HG02623 (cell line): ENCODE data around the gene ZNF200.
"Not testable (repeated sequence)": the region's sequence is repeated elsewhere in the genome, so short reads cannot be mapped to it uniquely, and the experiment has no call there.

Experiments
- ATAC-seq: cut with Tn5 transposase; IDR thresholded peaks from one replicate; pipeline ENCODE4 v1.9.1; 2021; ENCODE audit warnings: moderate library complexity; ENCODE audit not compliant: unreplicated experiment

The ZNF200 gene

GRCh38 chr16:3202903-3203539 lies 31.9 kb downstream of the ZNF200 start:
- no peak for ATAC-seq

GRCh38 chr16:3198334-3199072 lies 36.5 kb downstream of the ZNF200 start:
- ATAC-seq: no peak

GRCh38 chr16:3197694-3198333 lies 37.1 kb downstream of the ZNF200 start:
- not testable (repeated sequence) for ATAC-seq

DNA sequence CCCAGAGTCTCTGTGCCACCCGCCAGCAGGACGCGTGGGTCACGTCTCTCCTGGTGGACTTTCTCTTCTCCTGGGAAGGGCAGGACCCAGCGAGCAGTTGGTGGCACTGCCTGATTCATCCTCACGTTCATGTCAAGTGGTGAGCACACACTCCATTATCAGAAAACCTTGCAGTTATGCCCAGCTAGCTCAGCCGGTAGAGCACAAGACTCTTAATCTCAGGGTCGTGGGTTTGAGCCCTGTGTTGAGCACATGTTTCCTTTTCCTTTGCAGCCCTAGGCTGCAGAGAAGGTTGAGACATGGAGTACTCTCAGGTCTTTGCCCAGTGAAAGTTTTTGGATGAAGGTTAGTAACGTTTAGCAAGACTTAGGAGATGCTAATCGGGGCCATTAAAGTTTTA lies 39.0 kb downstream of the ZNF200 start:
- no peak for ATAC-seq

- no peak for ATAC-seq
Observed at GRCh38 chr16:3194792-3195191, 40.2 kb downstream of the ZNF200 start.

DNA sequence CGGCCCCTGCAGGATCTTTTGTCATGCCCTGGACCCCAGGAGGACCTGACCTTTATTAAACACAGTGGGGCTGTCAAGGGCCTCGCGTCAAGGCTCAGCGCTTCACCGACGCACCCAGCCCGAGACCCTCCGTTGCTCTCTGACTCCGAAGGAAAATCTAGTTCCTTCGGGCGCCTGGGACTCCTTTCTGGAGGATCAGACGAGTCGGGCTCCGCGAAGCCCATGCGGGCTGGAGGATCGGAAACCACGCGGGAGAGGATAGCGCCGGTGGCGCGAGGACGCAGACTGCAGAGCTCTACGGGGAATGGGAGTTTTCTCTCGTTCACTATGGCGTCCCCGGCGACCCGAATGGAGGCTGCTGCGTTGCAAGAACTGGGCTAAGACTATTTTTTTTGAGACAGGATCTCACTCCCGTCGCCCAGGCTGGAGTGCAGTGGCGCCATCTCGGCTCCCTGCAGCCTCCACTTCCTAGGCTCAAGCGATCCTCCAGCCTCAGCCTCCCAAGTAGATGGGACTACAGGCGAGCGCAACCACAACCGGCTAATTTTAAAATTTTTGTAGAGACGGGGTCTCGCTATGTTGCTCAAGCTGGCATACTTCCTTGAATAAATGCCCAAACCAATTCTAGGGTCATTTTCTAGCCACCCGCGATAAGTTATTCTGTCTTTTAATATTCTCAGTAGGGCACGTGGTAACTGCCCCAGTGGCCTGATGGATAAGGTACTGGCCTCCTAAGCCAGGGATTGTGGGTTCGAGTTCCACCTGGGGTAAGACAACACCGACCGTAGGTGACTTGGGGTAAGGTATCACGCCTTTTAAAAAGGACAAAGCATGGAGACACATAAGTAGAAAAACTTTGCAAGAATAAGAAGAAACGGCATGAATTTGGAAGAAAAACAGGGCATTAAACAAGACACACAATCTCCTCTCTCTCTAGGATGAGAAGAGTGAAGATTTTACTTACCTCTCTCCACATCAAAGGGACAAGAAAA lies 41.4 kb downstream of the ZNF200 start:
- no peak for ATAC-seq

DNA sequence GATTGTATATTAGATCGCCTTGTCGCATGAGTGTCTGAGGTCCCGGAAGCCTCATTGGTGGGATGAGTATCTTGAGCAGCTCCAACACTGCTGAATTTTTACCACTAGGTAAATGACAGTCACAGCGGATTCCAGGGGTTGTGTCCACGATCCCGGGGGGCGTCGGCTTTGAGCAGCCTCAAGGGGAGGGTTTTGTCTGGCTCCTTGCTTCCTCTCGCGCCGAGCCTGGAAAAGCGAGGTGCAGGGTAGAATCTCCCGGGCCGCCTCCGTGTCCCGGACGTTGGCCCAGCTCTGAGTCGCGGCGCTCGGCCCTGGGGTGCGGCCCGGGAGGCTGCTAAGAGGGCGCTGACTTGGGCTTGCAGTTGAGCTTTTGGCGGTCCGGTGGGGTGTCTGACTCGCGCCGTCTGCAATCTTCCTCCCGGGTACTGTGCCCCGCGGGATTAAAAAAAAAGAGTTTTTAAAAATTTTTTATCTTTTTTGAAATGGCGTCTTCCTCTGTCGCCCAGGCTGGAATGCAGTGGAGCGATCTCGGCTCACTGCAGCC lies 42.4 kb downstream of the ZNF200 start:
- no peak for ATAC-seq

DNA sequence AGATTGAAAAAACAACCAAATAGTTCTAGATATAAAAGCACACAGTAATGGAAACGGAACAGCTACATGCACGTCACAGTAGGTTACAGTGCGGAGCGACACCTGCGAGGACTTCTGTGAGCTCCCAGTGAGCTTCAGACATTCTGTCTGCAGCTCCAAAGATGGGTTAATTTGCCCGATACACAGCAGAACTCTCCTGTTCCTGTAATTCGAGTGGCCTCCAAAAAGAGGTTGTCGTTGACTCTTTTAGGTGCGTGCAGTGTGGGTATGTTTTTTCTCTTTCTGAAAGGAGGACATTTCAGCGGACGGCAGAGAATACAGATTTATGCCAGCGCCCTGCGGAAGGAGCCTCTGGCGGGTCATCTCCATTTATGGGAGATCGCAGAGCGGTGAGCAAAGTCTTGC lies 44.0 kb downstream of the ZNF200 start:
- no peak for ATAC-seq

DNA sequence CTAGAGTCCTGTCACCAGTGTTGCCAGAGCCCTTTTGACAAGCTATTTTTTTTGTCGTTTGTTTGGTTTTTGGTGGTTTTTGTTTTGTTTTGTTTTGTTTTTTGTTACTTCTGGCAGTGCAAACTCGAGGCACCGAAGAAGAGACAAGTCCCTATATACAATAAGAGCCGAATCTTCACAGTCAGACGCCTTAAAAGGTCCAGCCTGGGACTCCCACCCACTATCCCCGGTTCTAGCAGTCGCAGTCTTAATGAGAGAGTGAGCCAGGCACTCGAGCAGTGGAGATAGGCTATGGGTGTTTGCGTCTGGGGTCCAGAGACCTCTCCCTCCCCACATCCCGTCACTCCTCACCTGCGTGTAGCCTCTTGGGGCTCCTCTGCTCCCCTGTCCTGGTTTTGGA lies 45.1 kb downstream of the ZNF200 start:
- ATAC-seq: no peak

- ATAC-seq: no peak
Observed at GRCh38 chr16:3188925-3189825, 45.8 kb downstream of the ZNF200 start.

- ATAC-seq: no peak
Observed at GRCh38 chr16:3188675-3188924, 46.4 kb downstream of the ZNF200 start.

DNA sequence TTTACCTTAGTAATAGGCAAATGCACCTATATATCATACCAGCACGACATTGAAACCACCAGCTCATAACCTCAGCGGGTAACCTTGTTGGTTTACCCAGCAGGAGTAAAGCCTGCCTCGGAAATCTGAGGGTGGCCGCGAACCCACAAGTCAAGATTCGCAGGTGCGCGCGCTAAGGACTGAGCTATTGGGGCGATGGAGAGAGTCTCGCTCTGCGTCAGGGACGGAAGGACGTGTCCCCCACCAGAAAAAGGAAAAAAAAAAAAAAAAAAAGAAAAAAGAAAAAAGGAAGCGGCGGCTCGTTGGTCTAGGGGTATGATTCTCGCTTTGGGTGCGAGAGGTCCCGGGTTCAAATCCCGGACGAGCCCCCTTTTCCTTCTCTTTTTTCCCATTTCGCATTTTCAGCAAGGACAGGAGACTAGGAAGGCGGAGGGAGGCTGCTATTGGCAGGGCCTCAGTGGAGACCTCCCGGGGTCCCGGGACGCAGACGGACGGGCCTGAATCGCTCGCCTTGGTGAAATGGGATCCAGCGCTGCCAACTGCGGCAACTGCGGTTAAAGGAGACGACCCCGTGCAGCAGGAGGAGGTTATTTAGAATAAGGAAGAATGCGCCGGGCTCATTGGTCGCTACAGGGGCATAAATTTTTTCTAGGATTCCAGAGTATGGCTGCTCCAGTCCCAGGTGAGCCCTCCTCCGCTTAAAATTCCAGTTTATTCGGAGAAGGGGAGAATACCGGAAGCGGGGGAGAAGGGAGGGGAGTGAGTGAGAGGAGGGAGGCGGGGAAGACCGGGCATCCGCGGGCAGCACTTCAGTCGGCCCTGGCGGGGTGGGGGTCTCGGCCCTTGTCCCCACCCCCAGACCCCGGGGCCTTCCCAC lies 46.9 kb downstream of the ZNF200 start, which contains the start of gene OR1F1:
Gene OR1F1 (plus strand): TSS at position 407 of the 877 bp plus-strand sequence.
- ATAC-seq: no peak

- no peak for ATAC-seq
Observed at GRCh38 chr16:3186946-3187690, 47.8 kb downstream of the ZNF200 start.

- ATAC-seq: no peak
Observed at GRCh38 chr16:3183445-3184139, 51.4 kb downstream of the ZNF200 start.

GRCh38 chr16:3182608-3183444 lies 52.1 kb downstream of the ZNF200 start:
- ATAC-seq: no peak

DNA sequence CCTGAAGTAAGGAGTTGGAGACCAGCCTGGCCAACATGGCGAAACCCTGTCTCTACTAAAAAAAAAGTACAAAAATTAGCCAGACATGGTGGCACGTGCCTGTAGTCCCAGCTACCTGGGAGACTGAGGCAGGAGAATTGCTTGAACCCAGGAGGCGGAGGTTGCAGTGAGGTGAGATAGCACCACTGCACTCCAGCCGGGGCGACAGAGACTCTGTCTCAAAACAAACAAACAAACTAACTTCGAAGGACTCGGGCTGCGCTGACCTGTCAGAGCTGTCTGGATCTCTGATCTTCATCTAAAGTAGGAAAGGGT lies 52.7 kb downstream of the ZNF200 start:
- ATAC-seq: not testable (repeated sequence)

DNA sequence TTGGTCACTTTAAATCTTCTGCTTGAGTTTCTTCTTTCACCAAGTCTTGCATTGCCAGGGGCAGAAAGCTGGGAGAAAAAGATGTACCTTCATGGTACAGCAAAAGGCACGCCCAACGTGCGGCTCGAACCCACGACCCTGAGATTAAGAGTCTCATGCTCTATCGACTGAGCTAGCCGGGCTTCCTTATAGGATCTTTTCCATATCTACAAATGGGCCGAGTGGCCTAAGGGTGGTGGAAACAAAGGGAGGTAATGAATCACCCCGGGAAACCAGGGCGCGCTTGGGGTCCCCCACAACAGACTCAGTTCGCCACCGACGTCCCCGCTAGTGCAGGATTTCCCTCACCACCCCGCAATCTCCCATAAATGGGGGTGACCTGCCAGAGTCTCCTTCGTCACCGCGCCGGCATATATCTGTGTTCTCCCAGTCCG lies 54.5 kb downstream of the ZNF200 start:
- no peak for ATAC-seq
